NCI-H1105 (cell line): ENCODE data around the gene TP53BP2.
A peak's percentile ranks its signal among the peaks of the same experiment; 100 is the strongest.
"Not testable (repeated sequence)": the region's sequence is repeated elsewhere in the genome, so short reads cannot be mapped to it uniquely, and the experiment has no call there.

Experiments used
- DNase-seq: peaks from one replicate; lab custom pipeline; 2025; lab: John Stamatoyannopoulos, UW

The TP53BP2 gene

DNA sequence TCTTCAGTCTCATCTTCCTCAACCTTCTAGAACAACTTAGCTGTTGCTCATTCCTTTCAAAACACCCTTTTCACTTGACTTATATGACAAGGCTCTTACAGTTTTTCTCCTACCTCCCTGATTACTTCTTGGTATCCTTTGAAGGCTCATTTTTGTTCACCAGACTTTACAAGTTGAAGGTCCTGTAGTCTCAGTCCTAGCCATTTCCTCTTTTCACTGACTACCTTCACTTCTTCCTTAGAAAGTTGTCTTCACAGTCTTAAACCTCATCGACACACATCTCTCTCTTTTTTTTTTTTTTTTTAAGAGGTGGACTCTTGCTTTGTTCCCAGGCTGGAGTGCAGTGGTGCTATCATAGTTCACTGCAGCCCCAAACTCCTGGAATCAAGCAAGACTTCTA is 6.6 kb upstream of the TP53BP2 start:
- no peak for DNase-seq

DNA sequence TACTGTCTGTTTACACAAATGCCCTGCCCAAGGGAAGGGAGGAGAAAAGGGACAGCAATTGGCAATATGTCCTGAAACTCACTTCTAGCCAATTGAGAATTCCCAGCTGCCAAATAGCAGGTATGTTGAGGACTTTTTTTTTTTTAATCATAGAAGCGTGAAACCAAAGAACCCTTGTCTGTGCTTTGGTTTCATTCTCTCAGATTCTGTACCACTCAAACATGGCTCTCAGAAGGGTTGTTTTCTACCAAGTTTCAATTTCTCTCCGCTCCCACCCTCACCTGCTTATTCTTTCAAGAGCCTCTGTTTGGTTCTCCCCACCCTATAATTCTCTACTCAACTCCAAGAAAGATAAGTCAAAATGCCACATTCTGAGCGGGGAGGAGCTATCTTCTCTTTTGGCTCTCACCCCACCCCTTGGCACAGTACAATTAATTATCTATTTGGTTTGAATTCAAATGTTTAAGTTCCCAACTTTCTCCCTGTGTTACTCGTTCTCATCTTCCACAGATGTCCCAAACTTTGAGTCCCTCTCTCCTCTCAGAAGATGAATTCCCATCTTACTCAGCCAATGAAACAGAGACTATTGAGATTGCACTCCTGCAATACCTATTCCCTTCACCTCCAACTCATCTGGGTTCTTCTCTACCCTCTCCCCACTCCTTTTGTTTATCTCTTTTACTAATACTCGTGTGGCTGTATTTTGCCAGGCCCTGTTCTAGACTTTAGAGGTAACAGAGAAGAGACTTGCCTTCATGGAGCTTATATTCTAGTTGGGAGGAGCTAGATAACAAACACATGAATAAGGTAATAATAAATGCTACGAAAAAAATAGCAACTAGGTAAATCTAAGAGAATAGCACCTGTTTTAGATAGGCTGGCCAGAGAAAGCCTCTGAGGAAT is 3.9 kb upstream of the TP53BP2 start:
- DNase-seq = no peak

DNA sequence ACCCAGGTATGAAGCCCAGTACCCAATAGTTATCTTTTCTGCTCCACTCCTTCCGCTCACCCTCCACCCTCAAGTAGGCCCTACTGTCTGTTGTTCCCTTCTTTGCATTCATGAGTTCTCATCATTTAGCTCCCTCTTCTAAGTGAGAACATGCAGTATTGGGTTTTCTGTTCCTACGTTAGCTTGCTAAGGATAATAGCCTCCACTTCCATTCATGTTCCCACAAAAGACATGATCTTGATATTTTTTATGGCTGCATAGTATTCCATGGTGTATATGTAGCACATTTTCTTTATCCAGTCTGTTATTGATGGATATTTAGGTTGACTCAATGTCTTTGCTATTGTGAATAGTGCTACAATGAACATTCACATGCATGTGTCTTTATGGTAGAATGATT is 2.8 kb upstream of the TP53BP2 start:
- no peak for DNase-seq

DNA sequence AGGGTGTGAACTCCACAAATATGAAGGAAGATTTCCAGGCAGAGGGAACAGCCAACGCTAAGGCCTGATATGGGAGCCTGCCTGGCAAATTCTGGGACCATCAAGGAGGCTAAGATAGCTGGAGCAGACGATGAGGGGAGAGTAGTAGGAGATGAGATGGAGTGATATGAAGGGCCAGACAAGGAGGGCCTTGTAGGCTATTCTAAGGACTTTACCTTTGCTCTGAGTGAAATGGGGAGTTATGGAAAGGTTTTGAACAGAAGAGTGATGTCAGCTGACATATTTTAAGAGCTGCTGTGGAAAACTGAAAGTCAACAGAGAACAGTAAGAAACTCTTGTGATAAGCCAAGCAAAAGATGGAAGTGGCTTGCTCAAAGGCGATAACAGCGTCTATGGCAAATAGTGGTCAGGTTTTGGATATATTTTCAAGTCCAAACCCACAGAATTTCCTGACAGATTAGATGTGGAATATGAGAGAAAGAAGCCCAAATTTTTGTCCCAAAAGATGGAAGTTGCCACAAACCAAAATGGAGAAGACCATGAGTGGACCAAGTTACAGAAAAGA is 2.1 kb upstream of the TP53BP2 start:
- DNase-seq = no peak

DNA sequence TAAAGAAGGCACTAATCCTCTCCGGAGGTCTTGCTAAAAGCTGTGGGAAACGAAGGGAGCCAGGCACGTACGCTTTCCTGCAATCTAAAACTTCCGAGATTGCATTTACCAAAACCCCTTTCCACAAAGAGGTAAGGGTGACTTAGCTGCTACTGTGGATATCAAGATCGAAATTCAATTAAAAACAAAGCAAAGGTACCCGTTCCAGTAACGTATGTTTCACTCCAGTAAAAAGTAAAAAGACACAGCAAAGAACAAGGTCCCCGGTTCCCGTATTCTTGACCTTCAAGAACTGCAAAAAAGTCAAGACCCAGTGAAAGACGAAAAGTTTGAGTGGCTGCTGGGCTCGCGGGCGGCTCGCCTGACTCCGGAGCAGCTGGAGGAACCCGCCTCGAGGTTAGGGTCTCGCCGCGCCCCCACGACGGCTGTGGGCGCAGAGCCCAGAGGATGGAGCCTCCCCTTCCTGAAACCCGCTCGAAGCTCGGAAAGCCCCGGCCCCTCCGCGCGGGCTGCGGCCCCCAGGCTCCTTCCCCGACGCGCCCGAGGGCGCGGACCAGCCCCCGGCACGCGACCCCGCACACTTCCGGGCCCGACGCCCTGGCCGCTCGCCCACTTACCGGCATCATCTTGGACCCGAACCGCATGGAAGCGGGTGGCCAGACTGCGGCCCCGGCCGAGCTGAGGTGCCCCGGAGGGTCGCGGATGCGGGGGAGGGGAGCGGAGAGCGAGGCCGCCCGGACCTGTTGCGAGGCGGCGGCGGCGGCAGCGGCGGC is 524 bp downstream of the TP53BP2 start:
- peak; percentile 32 for DNase-seq

DNA sequence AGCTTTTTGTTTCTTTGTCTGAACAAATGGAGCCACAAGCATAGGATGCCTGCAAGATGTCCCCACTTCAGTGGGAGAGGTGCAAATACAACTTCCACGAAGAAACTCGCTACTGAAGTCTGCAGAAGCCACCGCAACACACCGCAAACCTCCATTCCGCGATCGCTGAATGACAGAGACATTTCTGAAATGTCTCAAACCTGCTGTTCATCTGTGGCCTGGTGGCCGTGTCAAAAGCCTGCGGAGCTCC is 1.0 kb downstream of the TP53BP2 start:
- DNase-seq = no peak

DNA sequence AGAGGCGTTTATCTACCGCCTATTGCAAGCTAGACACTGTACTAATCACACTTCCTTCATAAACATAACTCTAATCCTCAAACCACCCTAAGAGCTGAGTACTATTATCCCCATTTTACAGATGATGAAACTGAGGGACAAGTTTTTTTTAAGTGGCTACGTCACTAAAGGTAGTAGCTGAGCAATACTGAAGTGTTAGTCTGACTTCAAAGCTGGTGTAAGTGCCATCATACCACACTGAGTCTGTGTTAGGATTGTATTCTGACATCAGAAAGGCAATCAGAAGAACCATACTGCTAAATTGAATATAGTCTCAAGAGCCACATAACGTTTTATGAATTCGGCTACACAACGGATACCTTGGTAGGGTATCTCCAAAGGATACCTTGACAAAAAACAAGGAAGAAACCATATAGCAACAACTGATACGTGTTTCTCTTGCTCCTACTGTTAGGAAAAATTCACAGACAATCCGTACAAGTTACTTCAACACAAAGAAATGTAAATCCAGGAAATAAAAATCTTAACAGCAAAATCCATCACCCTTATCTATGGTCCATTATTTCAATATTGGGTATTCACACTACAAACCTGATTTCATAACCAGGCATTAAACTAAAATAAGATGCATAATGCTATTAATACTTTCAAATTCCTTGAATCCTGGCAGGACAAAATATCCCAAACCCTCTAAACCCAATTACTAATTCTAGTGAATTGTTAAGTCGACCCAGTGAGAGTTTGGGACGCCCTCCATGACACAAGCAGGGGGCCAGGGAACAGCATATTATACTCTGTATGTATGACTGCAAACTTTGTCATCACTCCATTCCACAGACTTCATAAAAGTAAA is 1.6 kb downstream of the TP53BP2 start:
- DNase-seq = no peak

DNA sequence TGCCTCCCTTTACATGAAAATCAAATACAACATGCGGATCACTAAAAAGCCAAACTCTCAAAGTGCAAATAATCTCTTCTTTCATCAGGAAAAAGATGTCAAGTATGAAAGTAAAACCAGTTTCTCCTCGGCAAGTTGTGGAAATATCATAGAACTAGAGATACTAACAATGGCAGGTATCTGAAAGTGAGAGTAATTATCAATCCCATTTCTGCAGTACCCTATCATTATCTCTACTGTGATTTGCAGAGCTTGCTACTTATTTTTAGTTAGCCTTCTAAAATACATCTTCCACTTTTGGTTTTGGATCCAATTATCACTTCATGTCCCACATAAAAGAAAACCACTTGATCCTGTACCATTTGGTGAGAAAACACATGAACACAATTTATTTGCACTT is 3.0 kb downstream of the TP53BP2 start:
- no peak for DNase-seq

DNA sequence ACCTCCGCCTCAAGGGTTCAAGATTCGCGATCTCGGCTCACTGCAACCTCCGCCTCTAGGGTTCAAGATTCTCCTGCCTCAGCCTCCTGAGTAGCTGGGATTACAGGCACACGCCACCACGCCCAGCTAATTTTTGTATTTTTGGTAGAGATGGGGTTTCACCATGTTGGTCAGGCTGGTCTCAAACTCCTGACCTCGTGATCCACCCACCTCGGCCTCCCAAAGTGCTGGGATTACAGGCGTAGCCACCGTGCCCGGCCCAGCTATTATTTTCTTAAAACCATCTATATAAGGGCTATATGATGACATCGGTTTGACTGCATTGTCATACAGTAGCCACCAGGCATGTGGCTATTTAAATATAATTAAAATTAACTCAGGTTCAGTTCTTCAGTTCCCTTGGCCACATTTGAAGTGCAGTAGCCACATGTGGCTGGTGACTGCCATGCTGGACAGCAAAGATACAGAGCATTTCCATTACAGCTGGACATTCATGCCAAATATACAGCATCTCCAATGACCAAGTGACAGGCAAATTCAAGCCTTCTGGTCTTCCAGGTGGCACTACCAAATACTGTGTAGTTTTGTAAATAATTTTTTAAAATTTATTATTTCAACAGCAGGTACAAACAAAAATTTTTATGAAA is 3.6 kb downstream of the TP53BP2 start:
- DNase-seq = not testable (repeated sequence)

DNA sequence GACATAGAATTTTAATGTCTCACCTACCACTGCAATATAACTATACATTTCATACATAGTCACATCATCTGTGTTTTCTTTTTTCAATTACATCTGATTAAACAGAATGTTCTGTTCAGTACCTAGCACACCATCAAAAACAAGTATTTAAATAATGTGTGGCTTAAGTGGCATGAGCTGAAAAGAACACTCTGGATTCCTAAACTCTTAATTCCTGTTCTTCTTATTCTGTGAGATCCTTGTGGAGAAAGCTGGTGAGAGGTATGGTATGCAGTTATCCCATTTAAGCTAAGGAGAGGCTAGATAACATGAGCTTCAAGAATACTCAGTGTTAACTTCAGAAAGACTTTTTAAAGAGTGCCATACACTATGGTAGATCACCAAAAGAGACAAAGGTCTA is 5.5 kb downstream of the TP53BP2 start:
- DNase-seq = no peak

DNA sequence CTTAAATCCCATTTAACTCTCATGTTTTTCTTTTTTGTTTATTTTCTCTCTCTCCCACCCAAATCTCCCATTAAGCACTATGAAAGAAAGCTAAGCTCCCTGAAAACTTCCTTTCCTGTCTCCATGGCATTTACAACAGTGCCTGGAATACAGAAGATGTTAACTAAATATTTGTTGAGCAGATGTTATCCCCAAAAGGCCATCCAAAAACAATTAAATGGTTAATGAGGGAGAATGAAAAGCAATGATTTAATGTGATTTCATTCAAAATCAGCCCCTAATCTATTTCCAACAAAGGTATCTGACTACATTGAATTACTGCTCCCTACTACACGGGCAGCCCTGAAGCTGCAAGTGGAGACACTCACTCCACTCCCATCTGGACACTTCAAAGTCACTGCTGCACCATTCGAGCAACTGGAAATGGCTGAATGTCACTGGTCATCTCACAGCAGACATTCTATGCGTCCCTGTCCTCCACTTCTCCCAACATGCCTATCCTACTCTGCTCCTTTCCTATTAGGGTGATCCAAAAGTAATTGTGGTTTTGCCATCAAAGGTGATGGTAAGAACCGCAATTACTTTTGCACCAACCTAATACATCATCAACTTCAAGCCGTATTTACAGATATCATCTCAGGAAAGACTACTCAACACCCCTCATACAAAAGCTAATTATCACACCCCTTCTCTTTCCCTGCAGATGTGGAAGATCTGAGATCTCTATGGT is 7.5 kb downstream of the TP53BP2 start:
- no peak for DNase-seq

DNA sequence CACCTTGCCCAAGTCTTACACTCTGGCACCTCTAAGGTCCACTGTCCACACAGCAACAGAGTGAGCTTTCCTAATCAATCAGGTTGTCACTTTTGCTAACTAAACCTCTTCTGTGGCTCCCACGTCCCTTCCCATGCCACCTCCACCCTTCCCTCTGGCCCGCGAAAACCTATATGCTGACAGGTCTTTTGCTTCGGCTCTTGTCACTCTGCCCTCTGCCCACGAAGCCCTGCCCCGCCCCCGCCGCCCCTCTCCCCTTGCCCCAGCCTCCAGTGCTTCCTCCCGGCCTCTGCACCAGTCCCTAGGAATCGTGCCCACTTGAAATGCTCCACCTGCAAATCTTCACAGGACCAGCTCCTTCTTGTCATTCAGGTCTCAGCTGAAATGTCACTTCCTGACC is 8.1 kb downstream of the TP53BP2 start:
- DNase-seq = no peak

DNA sequence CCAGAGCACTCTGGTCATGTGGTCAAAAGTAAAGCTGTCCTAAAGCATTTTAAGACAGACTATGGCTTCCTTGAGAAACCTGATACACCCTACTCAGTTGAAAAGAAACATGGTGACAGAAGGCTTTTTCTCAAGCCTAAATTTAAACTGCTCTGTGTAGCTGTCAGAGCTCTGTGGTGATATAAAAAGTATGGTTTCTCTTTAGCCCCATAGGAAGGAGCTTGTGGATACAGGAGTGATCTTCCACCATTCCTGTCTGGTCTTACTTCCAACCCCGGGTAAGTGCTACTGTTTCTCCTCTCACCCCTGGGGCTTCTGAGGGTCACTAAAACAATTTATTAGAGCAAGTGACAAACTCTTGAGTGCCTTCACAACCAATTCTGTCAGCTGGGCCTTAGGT is 8.5 kb downstream of the TP53BP2 start:
- DNase-seq = no peak

DNA sequence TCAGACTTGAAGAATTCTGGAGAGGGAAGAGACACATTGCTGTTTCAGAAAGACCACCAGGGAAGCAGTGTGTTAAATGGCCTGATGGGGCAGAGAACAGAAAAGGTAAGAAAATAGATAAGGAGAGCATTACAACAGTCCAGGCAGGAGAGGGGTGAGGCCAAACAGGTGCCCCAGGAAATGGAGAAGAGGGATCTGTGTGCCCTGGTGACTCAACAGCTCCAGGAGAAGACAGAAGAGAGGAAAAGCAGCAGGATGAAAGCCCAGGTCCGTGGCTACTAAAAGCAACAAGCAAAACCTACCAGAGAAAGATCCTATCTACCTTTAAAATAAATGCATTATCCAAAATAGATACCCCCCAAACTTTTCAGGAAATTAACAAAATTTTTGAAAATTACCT is 9.2 kb downstream of the TP53BP2 start:
- no peak for DNase-seq

DNA sequence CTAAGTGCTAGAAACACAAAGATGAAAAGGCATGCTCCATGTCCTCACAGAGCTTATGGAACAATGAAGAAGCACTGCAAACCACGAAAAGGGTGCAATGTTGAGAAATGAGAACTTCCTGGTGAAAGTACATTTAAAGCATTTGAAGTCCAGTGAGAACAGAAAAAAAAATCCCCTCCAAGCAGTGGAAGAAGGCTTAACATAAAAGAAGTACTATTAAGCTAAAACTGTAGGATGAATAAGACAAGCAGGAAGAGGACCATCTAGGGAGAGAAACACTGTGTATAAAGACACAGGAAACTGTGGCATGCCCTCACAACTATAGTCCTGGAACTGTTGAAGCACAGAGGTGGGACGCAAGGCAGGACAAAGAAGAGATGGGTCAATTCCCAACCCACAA is 10.0 kb downstream of the TP53BP2 start:
- no peak for DNase-seq

DNA sequence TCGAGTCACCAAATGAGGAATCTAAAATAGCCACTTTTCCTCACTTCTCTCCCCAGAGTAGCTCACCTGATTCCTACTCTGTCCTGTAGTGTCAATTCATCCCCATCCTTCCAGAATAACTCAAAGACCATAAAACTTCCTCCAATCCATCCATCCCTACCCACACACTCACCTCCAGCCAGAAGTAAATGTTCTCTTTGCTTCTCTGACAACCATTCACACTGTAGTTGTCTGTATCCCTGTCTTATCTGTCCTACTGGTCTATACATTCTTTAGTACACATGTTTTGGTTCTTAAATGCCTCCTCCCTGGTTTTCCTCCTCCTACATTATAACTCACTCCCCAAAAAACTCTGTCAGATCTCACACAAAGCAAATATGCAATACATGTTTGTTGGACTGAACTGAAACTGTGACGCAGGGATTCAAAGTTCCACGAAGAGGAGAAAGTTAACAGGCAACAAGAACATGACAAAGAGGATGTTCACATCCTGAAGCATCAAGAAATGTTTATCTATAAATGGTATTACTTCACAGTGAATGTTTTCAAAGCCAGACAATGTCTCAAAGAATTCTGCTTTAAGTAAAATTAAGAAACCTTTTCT is 11.0 kb downstream of the TP53BP2 start:
- DNase-seq = no peak

DNA sequence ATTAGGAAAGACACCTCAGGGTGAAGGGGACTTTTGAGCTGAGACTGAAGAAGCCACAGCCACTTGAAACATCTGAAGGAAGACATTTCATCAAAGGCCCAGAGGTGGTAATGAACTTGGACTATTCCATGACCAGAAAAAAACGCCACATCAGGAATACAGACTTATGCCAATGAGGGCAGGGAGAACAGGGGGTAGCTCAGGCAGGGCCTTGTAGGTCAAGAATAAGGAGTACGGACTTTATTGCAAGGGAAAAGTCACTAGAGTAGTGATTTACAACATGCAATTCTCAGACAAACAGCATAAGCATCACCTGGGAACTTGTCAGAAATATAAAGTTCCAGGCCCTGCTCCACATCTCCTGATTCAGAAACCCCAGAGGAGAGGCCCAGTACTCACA is 11.8 kb downstream of the TP53BP2 start:
- no peak for DNase-seq

DNA sequence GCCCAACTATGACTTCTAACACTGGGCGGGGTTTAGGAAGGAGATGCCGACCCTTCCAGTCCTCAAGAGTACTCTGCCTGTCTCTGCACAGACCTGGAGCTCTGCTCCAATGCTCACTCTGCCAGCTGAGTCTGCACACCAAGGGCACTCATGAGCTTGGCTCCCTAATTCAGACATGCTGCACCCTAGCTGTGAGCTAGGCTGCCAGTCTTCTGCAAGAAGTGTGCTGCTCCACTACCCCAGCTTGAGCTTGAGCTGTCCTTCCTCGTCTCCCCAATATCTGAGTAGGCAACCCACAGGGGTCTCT is 13.2 kb downstream of the TP53BP2 start:
- no peak for DNase-seq

DNA sequence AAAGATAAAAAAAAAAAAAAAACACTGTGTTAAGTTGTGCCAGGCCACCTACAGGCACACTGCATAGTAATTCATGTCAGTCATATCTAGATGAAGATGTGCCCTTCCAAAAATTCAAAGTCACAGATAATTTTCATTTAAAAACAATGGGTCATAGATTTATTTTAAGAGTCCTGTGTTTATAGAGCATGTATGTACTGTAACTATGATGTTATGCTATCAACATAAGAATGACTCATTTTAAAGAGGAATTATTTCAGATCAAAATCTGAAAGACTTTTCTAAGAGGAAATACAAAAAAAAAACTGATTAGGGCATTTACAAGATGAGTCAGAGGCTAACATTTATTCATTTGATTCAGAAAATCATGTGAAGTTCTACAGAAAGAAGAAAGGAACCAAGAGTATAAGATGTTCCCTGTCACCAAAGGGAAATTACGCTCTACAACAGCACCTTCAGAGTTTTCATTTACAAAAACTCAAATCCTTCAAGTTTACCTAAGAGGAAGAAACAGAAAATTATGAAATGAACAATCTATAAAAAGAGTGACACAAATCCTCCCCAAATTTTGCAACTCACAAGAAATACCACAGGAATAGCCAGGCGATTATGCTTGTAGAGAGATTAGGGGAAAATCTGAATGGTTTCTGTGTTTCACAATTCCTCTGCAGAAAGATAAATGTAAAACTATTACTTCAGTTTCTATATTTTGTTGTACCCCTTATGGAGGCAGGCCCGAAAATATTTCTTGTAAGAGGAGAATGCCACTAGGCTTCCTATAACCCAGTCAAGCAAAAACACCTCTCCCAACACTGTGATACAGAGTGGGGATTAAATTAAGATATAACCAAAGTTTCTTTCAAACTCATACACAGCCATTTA is 13.8 kb downstream of the TP53BP2 start:
- no peak for DNase-seq

DNA sequence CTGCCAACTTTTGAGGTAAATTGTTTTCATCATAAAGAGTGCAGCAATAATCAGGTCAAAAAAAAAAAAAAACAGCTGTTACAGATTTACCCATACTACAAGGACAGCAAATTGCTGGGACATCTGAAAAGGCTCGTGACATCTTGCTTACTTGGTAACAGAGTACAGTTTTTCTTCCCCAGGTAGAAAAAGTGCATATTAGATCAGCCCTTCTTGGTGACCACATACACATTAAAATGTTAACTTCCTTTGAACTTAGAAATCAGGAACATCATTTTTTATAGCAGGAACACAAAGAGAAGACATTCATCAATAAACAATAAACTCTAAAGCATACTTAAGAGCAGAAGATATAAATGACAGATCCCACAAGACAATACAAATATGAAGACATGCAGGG is 16.1 kb downstream of the TP53BP2 start:
- DNase-seq = no peak
